K562 (cell line): Measurements from ENCODE around the gene PHF12. TPM values are rescaled to one million over a fixed set of nuclear protein-coding genes. Genes with fewer than 3 reads are reported as not detected.
A peak's percentile ranks its signal among the peaks of the same experiment; 100 is the strongest.

Experiments
- ARHGAP35 ChIP-seq: fragments of 450-650 bp; IDR thresholded peaks from 2 replicates; pipeline ENCODE4 v1.6.1; 2018; ENCODE audit not compliant: partially characterized antibody
- ARID1B ChIP-seq: fragments of 450-650 bp; IDR thresholded peaks from 2 replicates; pipeline ENCODE4 v1.6.1; 2016; ENCODE audit warnings: antibody characterized with exemption, mild to moderate bottlenecking, inconsistent platforms
- ASH1L ChIP-seq: fragments of 450-650 bp; IDR thresholded peaks from 2 replicates; pipeline ENCODE4 v1.6.1; 2018; ENCODE audit warnings: borderline replicate concordance, mild to moderate bottlenecking, low read depth; ENCODE audit not compliant: partially characterized antibody
- ESRRB ChIP-seq: fragments of 250-450 bp; sonication (Bioruptor Pico); IDR thresholded peaks from 2 replicates; pipeline ENCODE4 v1.5.0; 2020; ENCODE audit warnings: mild to moderate bottlenecking, moderate library complexity, borderline replicate concordance
- HLTF ChIP-seq: fragments of 450-650 bp; IDR thresholded peaks from 2 replicates; pipeline ENCODE4 v1.6.1; 2016
- HSF4 ChIP-seq: fragments of 250-450 bp; sonication (Bioruptor Pico); IDR thresholded peaks from 2 replicates; pipeline ENCODE4 v2.1.2; 2022; ENCODE audit warnings: mild to moderate bottlenecking, moderate library complexity, borderline replicate concordance
- NEUROD1 ChIP-seq: fragments of 150-350 bp; IDR thresholded peaks from 2 replicates; pipeline ENCODE4 v1.6.1; 2014; ENCODE audit warnings: borderline replicate concordance, low read length, low read depth; ENCODE audit not compliant: partially characterized antibody
- ZC3H11A ChIP-seq: IDR thresholded peaks from 2 replicates; pipeline ENCODE4 v1.6.1; 2012; ENCODE audit warnings: low read depth, low read length, improper control_type of control experiment
- ZFP1 ChIP-seq: fragments of 450-650 bp; formaldehyde crosslinking; IDR thresholded peaks from 2 replicates; pipeline ENCODE4 v1.4.0; 2020; ENCODE audit warnings: mild to moderate bottlenecking, mixed read lengths
- ZNF507 ChIP-seq: conservative IDR thresholded peaks from 2 replicates; pipeline ENCODE4 v1.6.1; 2017; ENCODE audit warnings: missing genetic modification characterization, missing compliant biosample characterization
- ZNF668 ChIP-seq: fragments of 250-450 bp; sonication (Bioruptor Pico); IDR thresholded peaks from 2 replicates; pipeline ENCODE4 v1.8.0; 2022; ENCODE audit warnings: mild to moderate bottlenecking, inconsistent platforms
- polyA plus RNA-seq, 8 experiments: library from polyadenylated mRNA; depleted of rRNA in 4 of 8; stranded (reverse) in 5 of 8; unstranded in 3 of 8; fragments of >200 nt; fragmentation: Nextera tagmentation in 2 of 8; fragmentation: Illumina TruSeq in 1 of 8; extraction: Ambion mirVana in 2 of 8; extraction: Trizol in 1 of 8; gene quantifications; 2 replicates each; pipeline versions ENCODE4 v1.2.1 to v1.2.3, GENCODE V29; 2011 to 2014; ENCODE audit warnings: inconsistent platforms in 1 of 8, missing spikeins in 1 of 8
- total RNA-seq, 7 experiments: library from RNA; depleted of rRNA in 6 of 7; stranded (reverse); fragments of >200 nt in 6 of 7; fragmentation: Illumina TruSeq in 2 of 7; extraction: Trizol in 2 of 7; gene quantifications; 2 replicates each; pipeline versions ENCODE4 v1.2.1 to v1.2.3, GENCODE V29; 2011 to 2021; ENCODE audit warnings: low replicate concordance in 1 of 7
- TF ChIP-seq, protein P1 (sequence below), 2 experiments: fragments of 200-800 bp in 1 of 2; sonication (Bioruptor generic) in 1 of 2; sonication (generic) in 1 of 2; formaldehyde crosslinking in 1 of 2; IDR thresholded peaks in 1 of 2; conservative IDR thresholded peaks in 1 of 2; 2 replicates each; pipeline versions ENCODE4 v1.5.0 to v1.6.1; 2016 to 2020; ENCODE audit warnings: missing compliant biosample characterization in 1 of 2, missing genetic modification characterization in 1 of 2, missing genetic modification reagents in 1 of 2
- TF ChIP-seq, protein P2 (sequence below): sonication (generic); formaldehyde crosslinking; IDR thresholded peaks from 2 replicates; pipeline ENCODE4 v1.8.1; 2022; ENCODE audit warnings: missing genetic modification reagents
- TF ChIP-seq, protein P3 (sequence below): IDR thresholded peaks from 3 replicates; pipeline ENCODE4 v1.6.1; 2011; ENCODE audit warnings: borderline replicate concordance, mild to moderate bottlenecking; ENCODE audit not compliant: insufficient read length, insufficient read depth
- TF ChIP-seq, protein P4 (sequence below): fragments of 200-400 bp; formaldehyde crosslinking; IDR thresholded peaks from 2 replicates; pipeline ENCODE4 v1.6.1; 2017; ENCODE audit warnings: mild to moderate bottlenecking, low read depth, low read length, moderate library complexity
- TF ChIP-seq, protein P5 (sequence below): fragments of 150-350 bp; IDR thresholded peaks from 2 replicates; pipeline ENCODE4 v1.6.1; 2014; ENCODE audit warnings: low read depth, mild to moderate bottlenecking, low read length, borderline replicate concordance

Gene PHF12
- total and polyA plus RNA-seq, 9 of the 15 experiments (the other 6 are each of a cell fraction or from before 2014, with no cell fraction given) = 0.82 to 31.3 (median 13.5) TPM

DNA sequence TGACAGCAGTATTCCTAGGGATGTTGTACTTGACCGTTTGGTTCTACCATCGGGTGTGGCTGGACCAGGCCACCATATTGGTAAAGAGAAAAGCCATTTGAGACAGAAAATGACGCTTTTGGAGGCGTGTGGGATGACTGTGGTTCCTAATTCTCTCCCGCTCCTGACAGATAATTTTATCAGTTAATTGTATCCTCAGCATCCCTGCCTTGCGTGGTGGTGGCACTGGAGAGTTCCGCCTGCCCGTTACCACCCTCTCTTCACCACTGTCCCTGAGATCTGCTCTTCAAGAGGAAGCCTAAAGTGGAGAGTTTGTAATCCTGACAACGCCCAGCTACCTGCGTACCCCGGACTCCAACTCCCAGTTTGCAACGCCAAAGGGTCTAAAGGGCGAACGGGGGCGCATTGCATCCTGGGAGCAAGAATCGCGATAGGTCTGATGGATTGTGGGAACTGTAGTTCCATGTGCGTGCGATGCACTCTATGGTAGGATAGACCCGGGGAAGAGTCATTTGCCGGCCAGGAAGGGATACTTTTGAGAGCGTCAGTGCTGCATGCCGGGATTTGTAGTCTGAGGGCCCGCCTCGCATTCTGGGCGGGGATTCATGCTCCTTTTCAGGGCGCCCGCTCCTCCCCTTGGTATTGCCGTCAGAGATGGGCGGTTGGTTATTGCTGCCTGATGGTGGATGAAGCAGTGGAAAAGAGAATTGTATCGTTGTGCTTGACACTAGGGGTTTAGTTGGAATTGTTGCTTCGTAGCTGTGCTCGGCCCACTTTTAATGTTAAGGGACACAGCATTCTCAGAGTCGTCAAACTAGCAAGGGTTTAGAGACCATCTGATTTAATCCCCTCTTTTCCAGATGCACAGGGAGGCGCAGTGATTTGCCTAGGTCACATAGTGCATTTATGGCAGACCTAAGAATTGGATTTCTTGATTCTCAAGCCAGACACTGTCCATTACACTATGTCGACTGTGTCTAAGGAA, 965 bp upstream of the PHF12 start (continued):
- TF ChIP-seq, protein P1, sequence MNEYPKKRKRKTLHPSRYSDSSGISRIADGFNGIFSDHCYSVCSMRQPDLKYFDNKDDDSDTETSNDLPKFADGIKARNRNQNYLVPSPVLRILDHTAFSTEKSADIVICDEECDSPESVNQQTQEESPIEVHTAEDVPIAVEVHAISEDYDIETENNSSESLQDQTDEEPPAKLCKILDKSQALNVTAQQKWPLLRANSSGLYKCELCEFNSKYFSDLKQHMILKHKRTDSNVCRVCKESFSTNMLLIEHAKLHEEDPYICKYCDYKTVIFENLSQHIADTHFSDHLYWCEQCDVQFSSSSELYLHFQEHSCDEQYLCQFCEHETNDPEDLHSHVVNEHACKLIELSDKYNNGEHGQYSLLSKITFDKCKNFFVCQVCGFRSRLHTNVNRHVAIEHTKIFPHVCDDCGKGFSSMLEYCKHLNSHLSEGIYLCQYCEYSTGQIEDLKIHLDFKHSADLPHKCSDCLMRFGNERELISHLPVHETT (CRISPR knock-in tag; conservative IDR thresholded peaks at IDR 0.05 in 1 of 2, IDR thresholded peaks at IDR 0.05 in 1 of 2) = peak in 1 of 2 experiments; percentile 94; a peak in 2 of 4 replicates
- TF ChIP-seq, protein P2, sequence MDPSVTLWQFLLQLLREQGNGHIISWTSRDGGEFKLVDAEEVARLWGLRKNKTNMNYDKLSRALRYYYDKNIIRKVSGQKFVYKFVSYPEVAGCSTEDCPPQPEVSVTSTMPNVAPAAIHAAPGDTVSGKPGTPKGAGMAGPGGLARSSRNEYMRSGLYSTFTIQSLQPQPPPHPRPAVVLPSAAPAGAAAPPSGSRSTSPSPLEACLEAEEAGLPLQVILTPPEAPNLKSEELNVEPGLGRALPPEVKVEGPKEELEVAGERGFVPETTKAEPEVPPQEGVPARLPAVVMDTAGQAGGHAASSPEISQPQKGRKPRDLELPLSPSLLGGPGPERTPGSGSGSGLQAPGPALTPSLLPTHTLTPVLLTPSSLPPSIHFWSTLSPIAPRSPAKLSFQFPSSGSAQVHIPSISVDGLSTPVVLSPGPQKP (CRISPR knock-in tag) = no peak
- TF ChIP-seq, protein P3, sequence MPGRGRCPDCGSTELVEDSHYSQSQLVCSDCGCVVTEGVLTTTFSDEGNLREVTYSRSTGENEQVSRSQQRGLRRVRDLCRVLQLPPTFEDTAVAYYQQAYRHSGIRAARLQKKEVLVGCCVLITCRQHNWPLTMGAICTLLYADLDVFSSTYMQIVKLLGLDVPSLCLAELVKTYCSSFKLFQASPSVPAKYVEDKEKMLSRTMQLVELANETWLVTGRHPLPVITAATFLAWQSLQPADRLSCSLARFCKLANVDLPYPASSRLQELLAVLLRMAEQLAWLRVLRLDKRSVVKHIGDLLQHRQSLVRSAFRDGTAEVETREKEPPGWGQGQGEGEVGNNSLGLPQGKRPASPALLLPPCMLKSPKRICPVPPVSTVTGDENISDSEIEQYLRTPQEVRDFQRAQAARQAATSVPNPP = no peak
- TF ChIP-seq ARID1B (no peak), ASH1L (peak; percentile 85), ESRRB (no peak), ZFP1 (CRISPR knock-in tag) (no peak), ZNF507 (no peak), ARHGAP35 (peak; percentile 94), ZC3H11A (no peak), NEUROD1 (peak; percentile 51), HLTF (no peak), ZNF668 (CRISPR knock-in tag) (no peak), HSF4 (CRISPR knock-in tag) (no peak)
- TF ChIP-seq, protein P4, sequence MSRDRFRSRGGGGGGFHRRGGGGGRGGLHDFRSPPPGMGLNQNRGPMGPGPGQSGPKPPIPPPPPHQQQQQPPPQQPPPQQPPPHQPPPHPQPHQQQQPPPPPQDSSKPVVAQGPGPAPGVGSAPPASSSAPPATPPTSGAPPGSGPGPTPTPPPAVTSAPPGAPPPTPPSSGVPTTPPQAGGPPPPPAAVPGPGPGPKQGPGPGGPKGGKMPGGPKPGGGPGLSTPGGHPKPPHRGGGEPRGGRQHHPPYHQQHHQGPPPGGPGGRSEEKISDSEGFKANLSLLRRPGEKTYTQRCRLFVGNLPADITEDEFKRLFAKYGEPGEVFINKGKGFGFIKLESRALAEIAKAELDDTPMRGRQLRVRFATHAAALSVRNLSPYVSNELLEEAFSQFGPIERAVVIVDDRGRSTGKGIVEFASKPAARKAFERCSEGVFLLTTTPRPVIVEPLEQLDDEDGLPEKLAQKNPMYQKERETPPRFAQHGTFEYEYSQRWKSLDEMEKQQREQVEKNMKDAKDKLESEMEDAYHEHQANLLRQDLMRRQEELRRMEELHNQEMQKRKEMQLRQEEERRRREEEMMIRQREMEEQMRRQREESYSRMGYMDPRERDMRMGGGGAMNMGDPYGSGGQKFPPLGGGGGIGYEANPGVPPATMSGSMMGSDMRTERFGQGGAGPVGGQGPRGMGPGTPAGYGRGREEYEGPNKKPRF = no peak
- TF ChIP-seq, protein P5, sequence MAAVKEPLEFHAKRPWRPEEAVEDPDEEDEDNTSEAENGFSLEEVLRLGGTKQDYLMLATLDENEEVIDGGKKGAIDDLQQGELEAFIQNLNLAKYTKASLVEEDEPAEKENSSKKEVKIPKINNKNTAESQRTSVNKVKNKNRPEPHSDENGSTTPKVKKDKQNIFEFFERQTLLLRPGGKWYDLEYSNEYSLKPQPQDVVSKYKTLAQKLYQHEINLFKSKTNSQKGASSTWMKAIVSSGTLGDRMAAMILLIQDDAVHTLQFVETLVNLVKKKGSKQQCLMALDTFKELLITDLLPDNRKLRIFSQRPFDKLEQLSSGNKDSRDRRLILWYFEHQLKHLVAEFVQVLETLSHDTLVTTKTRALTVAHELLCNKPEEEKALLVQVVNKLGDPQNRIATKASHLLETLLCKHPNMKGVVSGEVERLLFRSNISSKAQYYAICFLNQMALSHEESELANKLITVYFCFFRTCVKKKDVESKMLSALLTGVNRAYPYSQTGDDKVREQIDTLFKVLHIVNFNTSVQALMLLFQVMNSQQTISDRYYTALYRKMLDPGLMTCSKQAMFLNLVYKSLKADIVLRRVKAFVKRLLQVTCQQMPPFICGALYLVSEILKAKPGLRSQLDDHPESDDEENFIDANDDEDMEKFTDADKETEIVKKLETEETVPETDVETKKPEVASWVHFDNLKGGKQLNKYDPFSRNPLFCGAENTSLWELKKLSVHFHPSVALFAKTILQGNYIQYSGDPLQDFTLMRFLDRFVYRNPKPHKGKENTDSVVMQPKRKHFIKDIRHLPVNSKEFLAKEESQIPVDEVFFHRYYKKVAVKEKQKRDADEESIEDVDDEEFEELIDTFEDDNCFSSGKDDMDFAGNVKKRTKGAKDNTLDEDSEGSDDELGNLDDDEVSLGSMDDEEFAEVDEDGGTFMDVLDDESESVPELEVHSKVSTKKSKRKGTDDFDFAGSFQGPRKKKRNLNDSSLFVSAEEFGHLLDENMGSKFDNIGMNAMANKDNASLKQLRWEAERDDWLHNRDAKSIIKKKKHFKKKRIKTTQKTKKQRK = no peak
